ENCODE results near the gene SCN1B. TPM values are rescaled to one million over a fixed set of nuclear protein-coding genes. Genes with fewer than 3 reads are reported as not detected.

The SCN1B gene
- total and polyA plus RNA-seq, 10 of the 15 experiments (the other 5 are each of a cell fraction or from before 2014, with no cell fraction given), result 0.04 to 0.54 (median 0.11) TPM; not detected in 3

DNA sequence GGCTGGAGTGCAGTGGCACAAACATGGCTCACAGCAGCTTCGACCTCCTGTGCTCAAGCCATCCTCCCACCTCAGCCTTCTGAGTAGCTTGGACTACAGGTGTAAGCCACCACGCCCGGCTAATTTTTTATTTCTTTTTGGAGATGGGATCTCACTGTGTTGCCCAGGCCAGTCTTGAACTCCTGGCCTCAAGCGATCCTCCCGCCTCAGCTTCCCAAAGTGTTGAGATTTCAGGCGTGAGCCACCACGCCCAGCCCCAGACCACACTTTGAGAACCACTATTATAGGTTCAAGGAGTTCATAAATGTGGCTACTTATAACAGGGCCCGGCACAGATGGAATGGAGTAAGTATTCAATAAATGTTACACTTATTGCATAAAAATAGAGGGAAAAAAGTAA is 3.3 kb upstream of the SCN1B start (continued):
- TF ChIP-seq SMC3 (IDR thresholded peaks at IDR 0.05; ENCODE audit: borderline replicate concordance, low read length) (no peak), GATAD2B (conservative IDR thresholded peaks at IDR 0.05; ENCODE audit: low read depth) (no peak), SPI1 (IDR thresholded peaks at IDR 0.05; ENCODE audit: borderline replicate concordance, insufficient read depth, low read depth, low read length) (no peak), NFYB (IDR thresholded peaks at IDR 0.05; ENCODE audit: insufficient read depth, low read depth, low read length) (no peak), EZH2 (IDR thresholded peaks at IDR 0.05; ENCODE audit: borderline replicate concordance, control insufficient read depth, low read depth, low read length) (no peak), SIX5 (IDR thresholded peaks at IDR 0.05; ENCODE audit: low read depth, low read length, severe bottlenecking) (no peak), JUND (IDR thresholded peaks at IDR 0.05; ENCODE audit: low read depth, low read length) (no peak), SUPT20H (IDR thresholded peaks at IDR 0.05; ENCODE audit: borderline replicate concordance, control insufficient read depth, low read depth, low read length) (no peak), CBX5 (IDR thresholded peaks at IDR 0.05; ENCODE audit: low read depth) (no peak)
- TF ChIP-seq, protein P1, sequence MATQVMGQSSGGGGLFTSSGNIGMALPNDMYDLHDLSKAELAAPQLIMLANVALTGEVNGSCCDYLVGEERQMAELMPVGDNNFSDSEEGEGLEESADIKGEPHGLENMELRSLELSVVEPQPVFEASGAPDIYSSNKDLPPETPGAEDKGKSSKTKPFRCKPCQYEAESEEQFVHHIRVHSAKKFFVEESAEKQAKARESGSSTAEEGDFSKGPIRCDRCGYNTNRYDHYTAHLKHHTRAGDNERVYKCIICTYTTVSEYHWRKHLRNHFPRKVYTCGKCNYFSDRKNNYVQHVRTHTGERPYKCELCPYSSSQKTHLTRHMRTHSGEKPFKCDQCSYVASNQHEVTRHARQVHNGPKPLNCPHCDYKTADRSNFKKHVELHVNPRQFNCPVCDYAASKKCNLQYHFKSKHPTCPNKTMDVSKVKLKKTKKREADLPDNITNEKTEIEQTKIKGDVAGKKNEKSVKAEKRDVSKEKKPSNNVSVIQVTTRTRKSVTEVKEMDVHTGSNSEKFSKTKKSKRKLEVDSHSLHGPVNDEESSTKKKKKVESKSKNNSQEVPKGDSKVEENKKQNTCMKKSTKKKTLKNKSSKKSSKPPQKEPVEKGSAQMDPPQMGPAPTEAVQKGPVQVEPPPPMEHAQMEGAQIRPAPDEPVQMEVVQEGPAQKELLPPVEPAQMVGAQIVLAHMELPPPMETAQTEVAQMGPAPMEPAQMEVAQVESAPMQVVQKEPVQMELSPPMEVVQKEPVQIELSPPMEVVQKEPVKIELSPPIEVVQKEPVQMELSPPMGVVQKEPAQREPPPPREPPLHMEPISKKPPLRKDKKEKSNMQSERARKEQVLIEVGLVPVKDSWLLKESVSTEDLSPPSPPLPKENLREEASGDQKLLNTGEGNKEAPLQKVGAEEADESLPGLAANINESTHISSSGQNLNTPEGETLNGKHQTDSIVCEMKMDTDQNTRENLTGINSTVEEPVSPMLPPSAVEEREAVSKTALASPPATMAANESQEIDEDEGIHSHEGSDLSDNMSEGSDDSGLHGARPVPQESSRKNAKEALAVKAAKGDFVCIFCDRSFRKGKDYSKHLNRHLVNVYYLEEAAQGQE (IDR thresholded peaks at IDR 0.05; ENCODE audit: low read depth, low read length), result no peak
- TF ChIP-seq, protein P2, sequence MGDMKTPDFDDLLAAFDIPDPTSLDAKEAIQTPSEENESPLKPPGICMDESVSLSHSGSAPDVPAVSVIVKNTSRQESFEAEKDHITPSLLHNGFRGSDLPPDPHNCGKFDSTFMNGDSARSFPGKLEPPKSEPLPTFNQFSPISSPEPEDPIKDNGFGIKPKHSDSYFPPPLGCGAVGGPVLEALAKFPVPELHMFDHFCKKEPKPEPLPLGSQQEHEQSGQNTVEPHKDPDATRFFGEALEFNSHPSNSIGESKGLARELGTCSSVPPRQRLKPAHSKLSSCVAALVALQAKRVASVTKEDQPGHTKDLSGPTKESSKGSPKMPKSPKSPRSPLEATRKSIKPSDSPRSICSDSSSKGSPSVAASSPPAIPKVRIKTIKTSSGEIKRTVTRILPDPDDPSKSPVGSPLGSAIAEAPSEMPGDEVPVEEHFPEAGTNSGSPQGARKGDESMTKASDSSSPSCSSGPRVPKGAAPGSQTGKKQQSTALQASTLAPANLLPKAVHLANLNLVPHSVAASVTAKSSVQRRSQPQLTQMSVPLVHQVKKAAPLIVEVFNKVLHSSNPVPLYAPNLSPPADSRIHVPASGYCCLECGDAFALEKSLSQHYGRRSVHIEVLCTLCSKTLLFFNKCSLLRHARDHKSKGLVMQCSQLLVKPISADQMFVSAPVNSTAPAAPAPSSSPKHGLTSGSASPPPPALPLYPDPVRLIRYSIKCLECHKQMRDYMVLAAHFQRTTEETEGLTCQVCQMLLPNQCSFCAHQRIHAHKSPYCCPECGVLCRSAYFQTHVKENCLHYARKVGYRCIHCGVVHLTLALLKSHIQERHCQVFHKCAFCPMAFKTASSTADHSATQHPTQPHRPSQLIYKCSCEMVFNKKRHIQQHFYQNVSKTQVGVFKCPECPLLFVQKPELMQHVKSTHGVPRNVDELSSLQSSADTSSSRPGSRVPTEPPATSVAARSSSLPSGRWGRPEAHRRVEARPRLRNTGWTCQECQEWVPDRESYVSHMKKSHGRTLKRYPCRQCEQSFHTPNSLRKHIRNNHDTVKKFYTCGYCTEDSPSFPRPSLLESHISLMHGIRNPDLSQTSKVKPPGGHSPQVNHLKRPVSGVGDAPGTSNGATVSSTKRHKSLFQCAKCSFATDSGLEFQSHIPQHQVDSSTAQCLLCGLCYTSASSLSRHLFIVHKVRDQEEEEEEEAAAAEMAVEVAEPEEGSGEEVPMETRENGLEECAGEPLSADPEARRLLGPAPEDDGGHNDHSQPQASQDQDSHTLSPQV (IDR thresholded peaks at IDR 0.05), result no peak
